K562 (cell line): ENCODE measurements around the gene ZNF701. TPM values are rescaled to one million over a fixed set of nuclear protein-coding genes. Genes with fewer than 3 reads are reported as not detected.

Experiments used
- ARID1B ChIP-seq: fragments of 450-650 bp; IDR thresholded peaks from 2 replicates; pipeline ENCODE4 v1.6.1; 2016; ENCODE audit warnings: antibody characterized with exemption, mild to moderate bottlenecking, inconsistent platforms
- BRD4 ChIP-seq: fragments of 200-600 bp; sonication (generic); IDR thresholded peaks from 2 replicates; pipeline ENCODE4 v1.6.1; 2017; ENCODE audit warnings: inconsistent platforms
- C11orf30 ChIP-seq: fragments of 450-650 bp; IDR thresholded peaks from 2 replicates; pipeline ENCODE4 v1.6.1; 2016; ENCODE audit warnings: low read depth, mild to moderate bottlenecking
- CTCFL ChIP-seq: IDR thresholded peaks from 2 replicates; pipeline ENCODE4 v1.6.1; 2011; ENCODE audit warnings: borderline replicate concordance, low read depth, mild to moderate bottlenecking, moderate library complexity, low read length; ENCODE audit not compliant: insufficient read depth, poor library complexity, severe bottlenecking
- DNMT1 ChIP-seq: fragments of 450-650 bp; IDR thresholded peaks from 2 replicates; pipeline ENCODE4 v1.6.1; 2016; ENCODE audit warnings: antibody characterized with exemption, mild to moderate bottlenecking
- E2F4 ChIP-seq: sonication (generic); formaldehyde crosslinking; IDR thresholded peaks from 2 replicates; pipeline ENCODE4 v1.8.0; 2022; ENCODE audit warnings: mild to moderate bottlenecking, low read depth, missing genetic modification reagents
- FOXP1 ChIP-seq: sonication (generic); formaldehyde crosslinking; IDR thresholded peaks from 2 replicates; pipeline ENCODE4 v1.8.0; 2022; ENCODE audit warnings: mild to moderate bottlenecking, missing genetic modification reagents
- HIVEP1 ChIP-seq: fragments of 250-450 bp; sonication (Bioruptor Pico); IDR thresholded peaks from 2 replicates; pipeline ENCODE4 v1.4.0; 2020; ENCODE audit warnings: mild to moderate bottlenecking
- KLF13 ChIP-seq: fragments of 450-650 bp; IDR thresholded peaks from 2 replicates; pipeline ENCODE4 v1.6.1; 2016; ENCODE audit warnings: missing genetic modification characterization, low read depth, mild to moderate bottlenecking, missing compliant biosample characterization, moderate library complexity, borderline replicate concordance
- MBD1 ChIP-seq: fragments of 250-450 bp; sonication (Bioruptor Pico); IDR thresholded peaks from 2 replicates; pipeline ENCODE4 v1.8.0; 2022; ENCODE audit warnings: inconsistent platforms
- MTA1 ChIP-seq: fragments of 450-650 bp; IDR thresholded peaks from 2 replicates; pipeline ENCODE4 v1.6.1; 2017; ENCODE audit warnings: borderline replicate concordance
- NBN ChIP-seq: fragments of 450-650 bp; IDR thresholded peaks from 2 replicates; pipeline ENCODE4 v1.6.1; 2016; ENCODE audit warnings: low read depth, mild to moderate bottlenecking
- PKNOX1 ChIP-seq: fragments of 450-650 bp; IDR thresholded peaks from 2 replicates; pipeline ENCODE4 v1.6.1; 2016
- POU5F1 ChIP-seq: fragments of 150-350 bp; IDR thresholded peaks from 2 replicates; pipeline ENCODE4 v1.6.1; 2014; ENCODE audit warnings: borderline replicate concordance, low read length, low read depth, mild to moderate bottlenecking; ENCODE audit not compliant: partially characterized antibody
- SMARCA5 ChIP-seq: fragments of 450-650 bp; IDR thresholded peaks from 2 replicates; pipeline ENCODE4 v1.6.1; 2016
- SP2 ChIP-seq: IDR thresholded peaks from 2 replicates; pipeline ENCODE4 v1.6.1; 2011; ENCODE audit warnings: mild to moderate bottlenecking, low read depth, low read length, moderate library complexity; ENCODE audit not compliant: poor library complexity, severe bottlenecking; ENCODE audit errors: extremely low read depth
- SREBF2 ChIP-seq: sonication (generic); formaldehyde crosslinking; IDR thresholded peaks from 2 replicates; pipeline ENCODE4 v1.4.0; 2020; ENCODE audit warnings: mild to moderate bottlenecking, missing genetic modification reagents
- TAL1 ChIP-seq: fragments of 450-650 bp; IDR thresholded peaks from 2 replicates; pipeline ENCODE4 v1.6.1; 2016; ENCODE audit warnings: mild to moderate bottlenecking
- ZBTB17 ChIP-seq: fragments of 450-650 bp; formaldehyde crosslinking; IDR thresholded peaks from 2 replicates; pipeline ENCODE4 v1.4.0; 2020; ENCODE audit warnings: mild to moderate bottlenecking
- ZEB2 ChIP-seq: fragments of 450-650 bp; IDR thresholded peaks from 2 replicates; pipeline ENCODE4 v1.6.1; 2016
- ZNF134 ChIP-seq: fragments of 250-450 bp; sonication (Bioruptor Pico); conservative IDR thresholded peaks from 2 replicates; pipeline ENCODE4 v1.4.0; 2020
- ZNF217 ChIP-seq: sonication (generic); formaldehyde crosslinking; IDR thresholded peaks from 2 replicates; pipeline ENCODE4 v1.8.0; 2022; ENCODE audit warnings: mild to moderate bottlenecking, missing genetic modification reagents
- ZNF431 ChIP-seq: sonication (generic); formaldehyde crosslinking; IDR thresholded peaks from 2 replicates; pipeline ENCODE4 v1.8.0; 2022; ENCODE audit warnings: mild to moderate bottlenecking, missing genetic modification reagents
- ZNF507 ChIP-seq: conservative IDR thresholded peaks from 2 replicates; pipeline ENCODE4 v1.6.1; 2017; ENCODE audit warnings: missing genetic modification characterization, missing compliant biosample characterization
- ZNF780A ChIP-seq: fragments of 250-450 bp; sonication (Bioruptor Pico); IDR thresholded peaks from 2 replicates; pipeline ENCODE4 v1.5.0; 2021; ENCODE audit warnings: mild to moderate bottlenecking
- polyA plus RNA-seq, 8 experiments: library from polyadenylated mRNA; depleted of rRNA in 4 of 8; stranded (reverse) in 5 of 8; unstranded in 3 of 8; fragments of >200 nt; fragmentation: Nextera tagmentation in 2 of 8; fragmentation: Illumina TruSeq in 1 of 8; extraction: Ambion mirVana in 2 of 8; extraction: Trizol in 1 of 8; gene quantifications; 2 replicates each; pipeline versions ENCODE4 v1.2.1 to v1.2.3, GENCODE V29; 2011 to 2014; ENCODE audit warnings: inconsistent platforms in 1 of 8, missing spikeins in 1 of 8
- total RNA-seq, 7 experiments: library from RNA; depleted of rRNA in 6 of 7; stranded (reverse); fragments of >200 nt in 6 of 7; fragmentation: Illumina TruSeq in 2 of 7; extraction: Trizol in 2 of 7; gene quantifications; 2 replicates each; pipeline versions ENCODE4 v1.2.1 to v1.2.3, GENCODE V29; 2011 to 2021; ENCODE audit warnings: low replicate concordance in 1 of 7

The ZNF701 gene
- total and polyA plus RNA-seq, 9 of the 15 experiments (the other 6 are each of a cell fraction or from before 2014, with no cell fraction given) = 5.3 to 15.9 (median 10.1) TPM

- TF ChIP-seq MBD1 (CRISPR knock-in tag) = no peak
- 0 out of 2 replicates have a peak, but pooled peaks have one; percentile 9 for TF ChIP-seq ARID1B
- TF ChIP-seq BRD4 = 0 out of 2 replicates have a peak, but pooled peaks have one; percentile 50
- TF ChIP-seq ZNF780A (CRISPR knock-in tag) = no peak
- no peak for TF ChIP-seq PKNOX1
- no peak for TF ChIP-seq DNMT1
- TF ChIP-seq ZBTB17 (CRISPR knock-in tag) = no peak
- TF ChIP-seq E2F4 = peak; percentile 85
- TF ChIP-seq ZNF217 (CRISPR knock-in tag) = no peak
- no peak for TF ChIP-seq ZEB2
- TF ChIP-seq HIVEP1 (CRISPR knock-in tag) = no peak
- TF ChIP-seq CTCFL = peak; percentile 4
- TF ChIP-seq MTA1 = no peak
- no peak for TF ChIP-seq SP2
- TF ChIP-seq ZNF507 (tag) = no peak
- peak; percentile 39; the same call in 1 of the 2 replicates for TF ChIP-seq NBN
- TF ChIP-seq SMARCA5 = no peak
- no peak for TF ChIP-seq C11orf30
- no peak for TF ChIP-seq KLF13 (tag)
- TF ChIP-seq TAL1 = no peak
- no peak for TF ChIP-seq SREBF2 (CRISPR knock-in tag)
- TF ChIP-seq ZNF431 = no peak
- peak; percentile 72 for TF ChIP-seq POU5F1
- peak; percentile 76; the same call in 1 of the 2 replicates for TF ChIP-seq FOXP1 (CRISPR knock-in tag)
- TF ChIP-seq ZNF134 (CRISPR knock-in tag) = no peak
These were observed at the start of gene ZNF701 (continued) for GRCh38 chr19:52570000-52570861.
